Central memory CD8-positive, alpha-beta T cell (primary cell): ENCODE measurements around the gene SOX8.
A peak's percentile ranks its signal among the peaks of the same experiment; 100 is the strongest.

Source experiments
- ATAC-seq: fragments of 150-1000 bp; cut with Tn5 transposase; replicated peaks from 2 replicates; pipeline ENCODE4 v1.10.0; 2022; ENCODE audit warnings: mild to moderate bottlenecking, moderate FRiP score, moderate number of reproducible peaks; ENCODE audit not compliant: poor library complexity, severe bottlenecking; ENCODE audit errors: extremely low read depth
- DNase-seq, 2 donors: peaks; one replicate each; pipeline ENCODE4 v3.0.0; 2021; ENCODE audit warnings: low spot score in 2 of 2
- H3K27ac Mint-ChIP-seq: one replicate; pipeline ENCODE4 v1.8.0; 2022; ENCODE audit warnings: low read depth, mild to moderate bottlenecking, moderate library complexity, mixed read lengths
- H3K27me3 Mint-ChIP-seq: one replicate; pipeline ENCODE4 v1.8.0; 2022; ENCODE audit warnings: mixed read lengths
- H3K36me3 Mint-ChIP-seq: one replicate; pipeline ENCODE4 v1.8.0; 2022; ENCODE audit warnings: mild to moderate bottlenecking, moderate library complexity, mixed read lengths; ENCODE audit not compliant: insufficient read depth
- H3K4me1 Mint-ChIP-seq: one replicate; pipeline ENCODE4 v1.8.0; 2022; ENCODE audit warnings: mixed read lengths
- H3K4me3 Mint-ChIP-seq: one replicate; pipeline ENCODE4 v1.8.0; 2022; ENCODE audit warnings: mild to moderate bottlenecking, moderate library complexity, mixed read lengths
- H3K9me3 Mint-ChIP-seq: one replicate; pipeline ENCODE4 v1.8.0; 2022; ENCODE audit warnings: mixed read lengths

SOX8 gene

DNA sequence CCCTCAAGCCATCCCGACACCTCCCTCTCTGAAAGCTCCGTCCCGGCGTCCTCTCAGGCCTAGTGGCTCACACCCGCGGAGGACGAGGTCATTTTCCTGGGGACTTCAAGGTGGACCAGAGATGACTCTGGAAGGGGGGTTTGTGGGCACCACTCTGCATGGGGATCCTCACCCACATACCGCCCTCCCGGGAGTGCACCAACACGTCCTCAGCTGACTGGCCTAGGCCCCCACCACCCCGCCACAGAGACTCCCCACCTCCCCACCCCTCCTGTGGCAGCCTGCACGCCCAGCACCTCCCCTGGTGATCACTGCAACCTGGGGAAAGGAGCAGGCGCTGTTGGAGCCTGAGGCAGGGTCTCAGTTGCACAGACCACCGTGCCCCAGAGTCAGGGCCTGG, 2.4 kb upstream of the SOX8 start:
- Mint-ChIP-seq H3K4me3 (no peak overlapping the region), H3K9me3 (no peaks in the 10 kb centered on the region), H3K4me1 (no peaks in the 10 kb centered on the region), H3K36me3 (peaks cover 7% of the 10 kb centered on the region), H3K27ac (no peak overlapping the region), H3K27me3 (peaks cover 15% of the 10 kb centered on the region)
- DNase-seq (no peak), ATAC-seq (no peak)

DNA sequence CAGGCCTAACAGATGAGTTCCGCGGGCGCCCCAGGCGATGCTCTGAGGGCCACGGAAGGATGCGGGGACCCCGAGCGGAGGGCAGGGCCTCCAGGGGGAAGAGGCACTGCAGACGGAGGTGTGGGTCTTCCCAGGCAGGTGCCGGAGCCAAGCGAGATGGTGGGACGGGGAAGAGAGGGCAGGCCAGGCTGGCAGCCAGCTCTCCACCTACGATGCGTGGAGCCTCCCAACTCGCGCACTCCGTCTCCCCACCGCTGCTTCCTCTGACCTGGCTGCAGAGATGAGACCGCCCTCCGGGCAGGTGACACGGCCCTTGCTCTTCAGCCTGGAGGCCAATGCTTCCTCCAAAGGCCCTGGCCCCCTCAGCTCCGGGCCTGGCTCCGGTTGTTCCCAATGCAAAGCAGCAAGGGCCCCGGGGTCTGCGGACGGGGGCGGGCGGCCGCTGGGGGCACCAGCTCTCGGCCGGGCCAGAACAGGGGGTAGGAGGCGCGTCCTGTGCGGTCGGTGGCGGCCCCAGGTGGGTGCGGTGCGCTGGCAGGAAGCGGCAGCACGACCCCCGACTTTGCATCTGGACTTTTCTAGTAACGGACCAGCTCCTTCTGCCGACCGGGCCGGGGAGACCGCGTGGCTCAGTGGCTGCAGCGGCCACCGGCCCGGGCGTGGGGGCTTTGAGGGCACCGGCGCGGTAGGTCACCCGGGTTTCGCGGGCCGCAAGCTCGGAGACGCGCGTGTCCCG, 1.5 kb upstream of the SOX8 start:
- DNase-seq (no peak), ATAC-seq (no peak)

DNA sequence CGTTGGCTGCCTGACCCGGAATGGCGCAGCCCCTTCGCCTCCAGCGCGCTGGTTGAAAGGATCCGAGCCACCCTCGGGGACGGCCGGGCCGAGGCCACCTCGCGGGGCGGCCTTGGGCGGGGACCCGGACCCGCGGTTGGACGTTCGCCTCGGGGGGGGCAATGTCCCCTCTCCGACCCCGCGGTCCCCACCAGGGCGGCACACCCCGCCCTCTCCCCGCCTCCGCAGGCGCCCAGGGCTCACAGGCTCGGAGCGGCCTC, 1.0 kb upstream of the SOX8 start:
- ATAC-seq, result no peak
- DNase-seq, result no peak
- Mint-ChIP-seq H3K27ac (no peak overlapping the region), H3K4me3 (no peak overlapping the region), H3K4me1 (no peaks in the 10 kb centered on the region), H3K9me3 (no peaks in the 10 kb centered on the region), H3K36me3 (peaks cover 7% of the 10 kb centered on the region), H3K27me3 (peaks cover 15% of the 10 kb centered on the region)

More for the DNA sequence above, 1.5 kb upstream of the SOX8 start:
- Mint-ChIP-seq H3K27me3 (peaks cover 15% of the 10 kb centered on the region), H3K9me3 (no peaks in the 10 kb centered on the region), H3K4me1 (no peaks in the 10 kb centered on the region), H3K27ac (no peak overlapping the region), H3K4me3 (peak overlapping the region; percentile 50), H3K36me3 (peaks cover 7% of the 10 kb centered on the region)

DNA sequence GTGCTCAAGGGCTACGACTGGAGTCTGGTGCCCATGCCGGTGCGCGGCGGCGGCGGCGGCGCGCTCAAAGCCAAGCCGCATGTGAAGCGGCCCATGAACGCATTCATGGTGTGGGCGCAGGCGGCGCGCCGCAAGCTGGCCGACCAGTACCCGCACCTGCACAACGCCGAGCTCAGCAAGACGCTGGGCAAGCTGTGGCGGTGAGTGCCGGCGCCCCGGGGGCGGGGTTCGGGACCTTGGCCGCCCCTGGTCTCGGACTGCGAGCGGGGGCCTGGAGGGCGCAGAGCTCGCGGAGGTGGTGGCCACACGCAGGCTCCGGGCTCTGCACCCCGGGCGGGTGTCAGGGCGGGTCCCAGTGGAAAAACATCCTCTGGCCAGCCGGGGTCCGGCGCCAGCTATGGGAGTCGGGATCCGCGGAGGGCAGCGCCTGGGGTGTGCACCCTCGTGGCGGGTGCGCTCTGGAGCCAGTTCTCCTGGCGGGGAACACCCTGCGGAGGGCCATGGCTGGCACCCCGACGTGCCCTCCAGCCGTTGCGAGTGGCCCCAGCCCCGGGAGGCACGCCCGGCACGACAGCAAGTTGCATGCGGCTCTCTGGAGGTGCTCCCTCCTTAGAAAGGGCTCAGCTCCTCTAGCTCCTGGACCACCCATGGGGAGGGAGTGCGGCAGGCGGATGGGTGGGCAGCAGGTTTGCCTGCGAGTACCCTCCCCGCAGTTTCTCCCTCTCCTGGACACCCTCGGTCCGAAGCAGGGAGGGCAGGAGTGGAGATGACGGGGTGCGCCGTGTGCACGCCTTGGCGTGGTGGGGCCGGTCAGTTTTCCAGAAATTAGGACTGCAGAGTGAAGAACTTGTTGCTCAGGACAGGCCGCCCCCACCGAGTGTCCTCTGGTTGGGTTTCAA, 824 bp downstream of the SOX8 start:
- H3K36me3 Mint-ChIP-seq, result peaks cover 7% of the 10 kb centered on the region
- H3K9me3 Mint-ChIP-seq, result no peaks in the 10 kb centered on the region
- no peak overlapping the region for H3K27ac Mint-ChIP-seq
- peak overlapping the region; percentile 61 for H3K4me3 Mint-ChIP-seq
- peaks cover 15% of the 10 kb centered on the region for H3K27me3 Mint-ChIP-seq
- DNase-seq (no peak), ATAC-seq (no peak)
- no peaks in the 10 kb centered on the region for H3K4me1 Mint-ChIP-seq

DNA sequence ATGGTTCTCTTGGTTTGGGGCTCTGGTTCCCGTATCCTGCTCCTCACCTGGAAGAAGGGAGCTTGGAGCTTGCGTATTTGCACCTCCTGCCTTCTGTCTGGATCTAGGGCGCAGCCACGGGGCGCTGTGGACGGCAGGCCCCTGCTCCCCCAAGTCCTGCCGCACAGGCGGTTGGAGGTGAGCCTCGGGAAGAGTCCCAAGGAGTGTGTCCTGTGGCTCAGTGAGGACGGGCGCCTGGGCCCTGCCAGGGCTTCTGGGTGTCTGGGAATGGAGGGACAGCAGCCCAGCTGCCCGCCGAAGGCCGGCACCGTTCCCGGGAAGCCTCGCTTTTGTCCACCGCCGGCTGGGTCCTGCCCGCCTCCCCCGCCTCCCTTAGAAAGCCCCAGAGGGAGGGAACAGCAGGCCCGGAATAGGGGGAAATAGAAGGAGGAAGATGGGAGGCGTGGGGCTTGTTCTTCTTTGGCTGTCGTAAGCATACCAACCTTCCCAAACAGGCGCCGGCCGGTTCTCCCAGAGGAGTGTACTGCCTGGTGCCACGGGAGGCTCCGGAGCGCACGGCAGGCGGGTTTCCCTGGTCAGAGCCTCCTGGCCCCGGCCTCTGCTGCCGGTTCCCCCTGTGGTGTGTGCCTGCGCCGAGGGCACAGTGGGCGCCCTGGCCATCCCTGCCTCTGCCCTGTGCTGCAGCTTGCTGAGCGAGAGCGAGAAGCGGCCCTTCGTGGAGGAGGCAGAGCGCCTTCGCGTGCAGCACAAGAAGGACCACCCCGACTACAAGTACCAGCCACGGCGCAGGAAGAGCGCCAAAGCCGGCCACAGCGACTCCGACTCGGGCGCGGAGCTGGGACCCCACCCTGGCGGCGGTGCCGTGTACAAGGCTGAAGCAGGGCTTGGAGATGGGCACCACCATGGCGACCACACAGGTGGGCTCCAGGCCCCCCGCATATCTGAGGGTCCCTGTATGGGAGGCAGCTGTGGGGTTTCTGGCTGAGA, 1.8 kb downstream of the SOX8 start:
- DNase-seq (no peak), ATAC-seq (no peak)
- H3K9me3 Mint-ChIP-seq, result no peaks in the 10 kb centered on the region
- peak overlapping the region; percentile 61 for H3K4me3 Mint-ChIP-seq
- no peaks in the 10 kb centered on the region for H3K4me1 Mint-ChIP-seq
- peaks cover 7% of the 10 kb centered on the region for H3K36me3 Mint-ChIP-seq
- H3K27me3 Mint-ChIP-seq, result peaks cover 15% of the 10 kb centered on the region
- H3K27ac Mint-ChIP-seq, result no peak overlapping the region

DNA sequence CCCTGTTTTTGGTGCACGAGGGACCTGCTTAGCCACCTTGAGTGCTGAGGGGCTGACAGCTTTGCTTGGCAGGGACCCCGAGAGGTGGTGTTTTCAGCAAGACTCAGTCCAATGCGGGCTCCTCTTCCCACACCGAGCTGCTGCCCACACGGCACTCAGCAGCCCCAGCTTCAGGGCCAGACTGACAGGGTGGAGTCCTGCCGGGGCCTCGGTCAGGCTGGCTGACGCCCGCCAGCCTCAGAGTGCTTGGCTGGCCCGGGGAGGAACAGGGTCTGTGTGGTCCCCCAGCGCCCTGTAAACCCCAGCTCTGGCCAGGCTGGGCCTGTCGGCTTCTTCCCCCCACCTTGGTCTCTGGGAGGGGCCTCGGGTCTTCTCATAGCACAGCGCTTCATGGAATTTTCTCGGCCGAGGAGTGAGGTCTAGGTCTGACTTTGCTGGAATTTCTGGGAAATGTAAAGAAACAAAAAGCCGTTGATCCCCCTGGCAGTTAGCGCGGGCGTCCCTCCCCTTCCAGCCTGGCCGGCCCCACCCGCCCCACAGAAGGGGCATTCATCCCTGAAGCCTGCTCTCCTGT, 2.6 kb downstream of the SOX8 start:
- Mint-ChIP-seq H3K27ac (no peak overlapping the region), H3K4me1 (no peaks in the 10 kb centered on the region), H3K9me3 (no peaks in the 10 kb centered on the region), H3K36me3 (peaks cover 7% of the 10 kb centered on the region), H3K27me3 (peaks cover 15% of the 10 kb centered on the region), H3K4me3 (no peak overlapping the region)
- DNase-seq (no peak), ATAC-seq (no peak)

DNA sequence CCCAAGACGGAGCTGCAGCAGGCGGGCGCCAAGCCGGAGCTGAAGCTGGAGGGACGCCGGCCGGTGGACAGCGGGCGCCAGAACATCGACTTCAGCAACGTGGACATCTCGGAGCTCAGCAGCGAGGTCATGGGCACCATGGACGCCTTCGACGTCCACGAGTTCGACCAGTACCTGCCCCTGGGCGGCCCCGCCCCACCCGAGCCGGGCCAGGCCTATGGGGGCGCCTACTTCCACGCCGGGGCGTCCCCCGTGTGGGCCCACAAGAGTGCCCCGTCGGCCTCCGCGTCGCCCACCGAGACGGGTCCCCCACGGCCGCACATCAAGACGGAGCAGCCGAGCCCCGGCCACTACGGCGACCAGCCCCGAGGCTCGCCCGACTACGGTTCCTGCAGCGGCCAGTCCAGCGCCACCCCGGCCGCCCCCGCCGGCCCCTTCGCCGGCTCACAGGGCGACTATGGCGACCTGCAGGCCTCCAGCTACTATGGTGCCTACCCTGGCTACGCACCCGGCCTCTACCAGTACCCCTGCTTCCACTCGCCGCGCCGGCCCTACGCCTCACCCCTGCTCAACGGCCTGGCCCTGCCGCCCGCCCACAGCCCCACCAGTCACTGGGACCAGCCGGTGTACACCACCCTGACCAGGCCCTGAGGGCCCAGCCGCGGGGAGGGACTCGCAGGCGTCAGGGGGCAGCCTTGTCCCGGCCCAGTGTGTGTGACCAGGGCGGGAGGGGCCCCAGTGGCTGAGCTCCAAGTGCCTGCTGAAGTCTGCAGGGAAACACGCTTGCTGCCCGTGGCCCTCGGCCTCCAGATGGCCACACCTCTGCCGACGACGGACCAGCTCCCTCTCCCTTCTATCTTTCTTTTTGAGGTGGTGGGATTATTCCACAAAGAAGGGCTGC, 3.4 kb downstream of the SOX8 start:
- DNase-seq (no peak), ATAC-seq (no peak)
- H3K27ac Mint-ChIP-seq, result no peak overlapping the region
- peaks cover 7% of the 10 kb centered on the region for H3K36me3 Mint-ChIP-seq
- H3K4me1 Mint-ChIP-seq, result no peaks in the 10 kb centered on the region
- no peak overlapping the region for H3K4me3 Mint-ChIP-seq
- H3K9me3 Mint-ChIP-seq, result no peaks in the 10 kb centered on the region
- H3K27me3 Mint-ChIP-seq, result peaks cover 15% of the 10 kb centered on the region

DNA sequence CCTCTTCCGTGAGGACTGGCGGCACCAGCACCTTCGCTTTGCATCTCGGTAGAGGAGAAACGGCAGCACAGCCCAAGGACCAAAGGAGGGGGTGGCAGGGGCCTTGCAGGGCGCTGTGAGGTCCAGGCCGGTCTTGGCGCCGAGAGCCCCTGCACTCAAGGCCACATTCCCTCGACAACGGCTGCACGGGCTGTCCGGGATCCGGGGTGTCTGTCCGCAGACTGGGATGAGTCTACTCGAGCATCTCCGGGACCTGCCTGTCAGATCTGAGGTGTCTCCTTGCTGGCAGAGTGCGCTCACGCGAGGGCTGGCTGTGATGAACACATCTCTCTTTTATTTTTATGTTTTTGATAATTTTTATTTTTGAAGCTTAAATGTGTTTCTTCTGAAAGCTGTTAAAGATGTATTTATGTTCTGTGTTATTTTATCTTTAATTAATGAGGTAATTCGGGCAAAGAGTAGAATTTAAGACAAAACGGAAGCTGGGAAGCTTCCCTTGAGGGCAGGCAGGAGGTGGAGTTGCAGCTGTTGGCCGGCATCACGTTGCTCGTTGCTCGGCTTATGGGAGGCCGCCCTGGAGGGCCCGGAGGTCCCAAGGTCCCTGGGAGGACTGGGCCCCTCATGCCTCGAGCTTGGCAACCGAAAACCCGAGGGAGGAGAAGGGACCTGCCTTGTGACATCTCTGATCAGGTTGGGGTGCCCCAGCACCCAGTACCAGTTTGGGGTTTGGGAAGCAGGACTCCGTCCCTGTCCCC, 4.3 kb downstream of the SOX8 start:
- Mint-ChIP-seq H3K27ac (no peak overlapping the region), H3K36me3 (peaks cover 7% of the 10 kb centered on the region), H3K4me3 (no peak overlapping the region), H3K27me3 (peaks cover 13% of the 10 kb centered on the region), H3K4me1 (no peaks in the 10 kb centered on the region), H3K9me3 (no peaks in the 10 kb centered on the region)
- DNase-seq, result no peak
- no peak for ATAC-seq

DNA sequence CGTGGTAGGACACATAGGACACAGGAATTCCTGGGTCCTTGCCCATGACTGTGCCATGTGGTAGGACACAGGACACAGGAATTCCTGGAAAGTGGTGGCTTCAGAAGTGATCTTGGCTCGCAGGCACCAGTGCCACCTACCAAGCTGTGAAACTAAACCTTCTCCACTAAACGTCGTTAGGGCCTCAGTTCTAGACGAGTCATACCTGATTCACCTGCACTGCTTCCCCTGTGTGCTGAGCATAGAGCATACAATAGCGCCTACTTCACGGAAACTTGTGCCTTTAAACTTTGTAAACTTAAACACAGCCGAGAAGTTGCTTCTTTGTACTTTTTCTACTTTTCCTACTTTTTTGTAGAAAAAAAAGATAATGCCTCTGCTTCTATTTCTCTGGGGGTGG, 4.8 kb downstream of the SOX8 start:
- H3K4me1 Mint-ChIP-seq, result no peaks in the 10 kb centered on the region
- H3K27ac Mint-ChIP-seq, result no peak overlapping the region
- H3K36me3 Mint-ChIP-seq, result peaks cover 4% of the 10 kb centered on the region
- H3K9me3 Mint-ChIP-seq, result no peaks in the 10 kb centered on the region
- peaks cover 7% of the 10 kb centered on the region for H3K27me3 Mint-ChIP-seq
- no peak for DNase-seq
- ATAC-seq, result no peak
- H3K4me3 Mint-ChIP-seq, result no peak overlapping the region

DNA sequence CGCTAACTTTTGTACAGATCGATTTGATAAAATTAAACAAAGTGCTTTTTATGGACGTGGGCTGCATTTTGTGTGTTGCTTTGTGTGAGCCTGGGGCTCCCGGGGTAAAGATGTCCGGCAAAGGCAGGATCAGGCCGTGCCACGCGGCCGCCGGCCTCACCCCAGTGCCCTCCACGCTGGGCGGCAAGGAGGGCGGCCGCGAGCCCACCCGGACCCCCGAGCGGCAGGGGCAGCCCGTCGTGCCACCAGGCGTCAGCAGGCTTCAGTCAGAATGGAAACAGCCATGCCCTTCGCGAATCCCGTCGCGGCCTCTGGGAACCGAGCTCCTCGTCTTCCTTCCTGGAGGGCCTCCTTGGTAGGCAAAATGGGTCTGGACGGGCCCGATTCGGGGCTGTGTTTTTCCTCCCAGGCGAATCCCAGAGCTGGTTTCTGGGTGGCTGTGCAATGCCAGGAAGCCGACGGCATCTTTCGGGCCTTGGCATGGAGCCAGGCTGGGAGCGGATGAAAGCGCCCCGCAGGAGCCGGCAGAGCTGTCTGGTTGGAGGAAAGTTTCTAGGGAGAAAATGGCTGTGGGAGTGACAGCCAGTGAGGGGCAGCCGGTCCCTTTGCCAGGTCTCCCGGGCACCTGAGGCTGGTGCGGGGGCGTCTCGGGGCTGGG, 5.5 kb downstream of the SOX8 start:
- Mint-ChIP-seq H3K36me3 (peaks cover 4% of the 10 kb centered on the region), H3K27me3 (peaks cover 7% of the 10 kb centered on the region), H3K4me3 (no peak overlapping the region), H3K4me1 (no peaks in the 10 kb centered on the region), H3K9me3 (no peaks in the 10 kb centered on the region), H3K27ac (no peak overlapping the region)
- no peak for DNase-seq
- no peak for ATAC-seq

DNA sequence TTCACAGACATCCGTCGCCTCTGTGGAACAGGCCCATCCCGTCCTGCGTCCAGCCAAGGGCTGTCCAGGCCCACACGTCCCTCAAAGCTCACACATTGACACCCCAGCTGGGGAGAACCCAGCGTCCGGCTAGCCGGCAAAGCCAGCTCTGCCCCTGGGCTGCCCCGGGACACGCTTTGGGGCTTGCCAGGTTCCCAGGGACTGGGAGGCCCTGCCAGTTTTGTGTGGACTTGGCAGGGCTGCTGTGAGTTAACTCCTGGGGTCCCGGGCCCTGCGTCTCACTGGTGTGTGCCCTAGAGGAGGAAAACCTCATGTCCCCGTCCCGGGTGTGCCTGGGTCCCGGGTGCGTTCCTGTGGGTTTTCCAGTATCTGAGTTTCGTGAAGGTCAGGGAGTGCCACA, 6.3 kb downstream of the SOX8 start:
- H3K9me3 Mint-ChIP-seq, result no peaks in the 10 kb centered on the region
- peaks cover 2% of the 10 kb centered on the region for H3K36me3 Mint-ChIP-seq
- H3K4me1 Mint-ChIP-seq, result no peaks in the 10 kb centered on the region
- DNase-seq, result no peak
- no peak for ATAC-seq
- no peak overlapping the region for H3K27ac Mint-ChIP-seq
- no peak overlapping the region for H3K4me3 Mint-ChIP-seq
- H3K27me3 Mint-ChIP-seq, result peaks cover 4% of the 10 kb centered on the region
